Upper lobe of left lung (tissue), 4 donors: Measurements from ENCODE around the gene KIF13A.
A peak's percentile ranks its signal among the peaks of the same experiment; 100 is the strongest.

Experiments used
- CTCF ChIP-seq, 6 experiments: fragments of 450-650 bp in 4 of 6; fragments of 200-600 bp in 2 of 6; sonication (generic) in 2 of 6; IDR thresholded peaks; one replicate each; pipeline ENCODE4 v1.5.1; 2016 to 2019; ENCODE audit warnings: antibody characterized with exemption in 6 of 6
- POLR2A ChIP-seq, 4 donors: fragments of 450-650 bp; IDR thresholded peaks; one replicate each; pipeline ENCODE4 v1.5.1; 2016 to 2017; ENCODE audit warnings: antibody characterized with exemption in 4 of 4, mild to moderate bottlenecking in 2 of 4
- POLR2AphosphoS5 ChIP-seq, 2 donors: sonication (generic); formaldehyde crosslinking; IDR thresholded peaks; one replicate each; pipeline ENCODE4 v1.5.1; 2017; ENCODE audit warnings: antibody characterized with exemption in 2 of 2

GRCh38 chr6:17930321-17930993 is 57.0 kb downstream of the KIF13A start:
- TF ChIP-seq POLR2AphosphoS5 (IDR thresholded peaks at IDR 0.05) (peak in 1 of 2 donors; percentile 12), CTCF (IDR thresholded peaks at IDR 0.05) (no peak), POLR2A (IDR thresholded peaks at IDR 0.05) (no peak)
